Heart left ventricle (tissue), 16 donors: Measurements from ENCODE around the gene ETNK1. TPM values are rescaled to one million over a fixed set of nuclear protein-coding genes. Genes with fewer than 3 reads are reported as not detected.
"Not testable (repeated sequence)": the region's sequence is repeated elsewhere in the genome, so short reads cannot be mapped to it uniquely, and the experiment has no call there.

Source experiments
- ATAC-seq, 4 donors: fragments of 200-7000 bp; cut with Tn5 transposase; one replicate each; pipeline ENCODE4 v1.9.1; 2020 to 2022; ENCODE audit warnings: moderate library complexity in 4 of 4, mild to moderate bottlenecking in 3 of 4, moderate number of reproducible peaks in 1 of 4
- DNase-seq, 5 donors: peaks; one replicate each; pipeline ENCODE4 v3.0.0-alpha.2; 2020
- H3K27ac ChIP-seq, 12 donors: fragments of 200-600 bp; sonication (generic) in 4 of 12; one replicate each; pipeline versions ENCODE4 v1.5.0 to v1.8.0; 2016 to 2022; ENCODE audit warnings: mild to moderate bottlenecking in 2 of 12
- H3K27me3 ChIP-seq, 9 donors: fragments of 200-600 bp; sonication (generic) in 2 of 9; one replicate each; pipeline versions ENCODE4 v1.5.1 to v1.8.0; 2016 to 2022; ENCODE audit warnings: mild to moderate bottlenecking in 3 of 9
- H3K36me3 ChIP-seq, 9 donors: fragments of 200-600 bp; sonication (generic) in 2 of 9; one replicate each; pipeline versions ENCODE4 v1.5.0 to v1.8.0; 2018 to 2022; ENCODE audit warnings: mild to moderate bottlenecking in 2 of 9
- H3K4me1 ChIP-seq, 12 donors: fragments of 200-600 bp; sonication (generic) in 4 of 12; one replicate each; pipeline versions ENCODE4 v1.5.0 to v1.8.0; 2016 to 2022; ENCODE audit warnings: mild to moderate bottlenecking in 3 of 12
- H3K4me3 ChIP-seq, 12 donors: fragments of 200-600 bp; sonication (generic) in 4 of 12; one replicate each; pipeline versions ENCODE4 v1.5.0 to v1.8.0; 2017 to 2022; ENCODE audit warnings: mild to moderate bottlenecking in 9 of 12, moderate library complexity in 4 of 12
- H3K9me3 ChIP-seq, 12 donors: fragments of 200-600 bp; sonication (generic) in 4 of 12; one replicate each; pipeline versions ENCODE4 v1.5.0 to v1.8.0; 2016 to 2022; ENCODE audit warnings: mild to moderate bottlenecking in 1 of 12
- POLR2A ChIP-seq, 2 donors: fragments of 450-650 bp; IDR thresholded peaks; one replicate each; pipeline ENCODE4 v1.6.1; 2017; ENCODE audit warnings: antibody characterized with exemption in 2 of 2, mild to moderate bottlenecking in 2 of 2, moderate library complexity in 2 of 2
- WGBS, 4 donors: extraction: QIAGEN DNeasy Blood & Tissue Kit in 2 of 4; methylation state at CpG; one replicate each; pipeline versions ENCODE4 v1.1.5 to v1.1.7; 2013 to 2018; 5-methylcytosine and 5-hydroxymethylcytosine counted together
- intact Hi-C, 10 donors: fragments of 100-400 bp; cut with DNase I; formaldehyde crosslinking; loops; one replicate each; pipeline versions ENCODE4 v1.11.1 to v1.14.2; 2022
- polyA plus RNA-seq, 2 donors: library from polyadenylated mRNA; stranded (reverse); fragments of 200-250 nt; gene quantifications; one replicate each; pipeline ENCODE4 v1.2.3, GENCODE V29; 2013
- total RNA-seq, 9 donors: library from RNA; depleted of rRNA in 2 of 9; stranded (reverse); fragments of >200 nt in 2 of 9; fragmentation: NEBNext Ultra II Directional in 3 of 9; extraction: Animal tissue kit (Norgen Biotek cat#: 25700) in 3 of 9; gene quantifications; one replicate each; pipeline versions ENCODE4 v1.1.0 to v1.2.4, GENCODE V29; 2016 to 2023
- TF ChIP-seq, protein P1 (sequence below), 12 donors: fragments of 200-600 bp; sonication (generic) in 4 of 12; IDR thresholded peaks; one replicate each; pipeline versions ENCODE4 v1.5.0 to v1.8.0; 2018 to 2022; ENCODE audit warnings: antibody characterized with exemption in 12 of 12, mild to moderate bottlenecking in 5 of 12
- donor health status: ischemic (EF 13 %, LVEDD 7.1; RV severe dilation, severe dysfunction).
- donor health status: healthy with polysubstance abuse.
- donor health status: DM: no; HTN: yes; CAD: no.
- donor health status: DM: no; HTN: no; CAD: no.
- donor health status: ischemic (EF 25% LVEDD 6.9; RV normal size, moderate dysfunction).
- donor health status: ischemic (EF 25% LVEDD 5.7; RV mildly dilated, moderate dysfunction).
- donor health status: healthy.
- donor health status: DM: yes; HTN: yes; CAD: no.
- donor health status: ischemic (EF 35%, LVEDD 5.7; RV mildly dilated, moderate dysfunction).
- donor health status: nonischemic (EF 11% LVEDD 7.7; RV severe dilation, severe dysfunction).
- donor health status: DM: yes; HTN: yes; CAD: no.
- donor health status: PGD.
- donor health status: ischemic (EF 29% LVEDD 5.4; RV normal size, mild dysfunction).
- donor health status: nonischemic (EF 23%, LVEDD 6.1; RV moderate dilation, normal function).

Gene ETNK1
- total and polyA plus RNA-seq, 11 donors, result 8.3 to 40.9 (median 14.6) TPM

DNA sequence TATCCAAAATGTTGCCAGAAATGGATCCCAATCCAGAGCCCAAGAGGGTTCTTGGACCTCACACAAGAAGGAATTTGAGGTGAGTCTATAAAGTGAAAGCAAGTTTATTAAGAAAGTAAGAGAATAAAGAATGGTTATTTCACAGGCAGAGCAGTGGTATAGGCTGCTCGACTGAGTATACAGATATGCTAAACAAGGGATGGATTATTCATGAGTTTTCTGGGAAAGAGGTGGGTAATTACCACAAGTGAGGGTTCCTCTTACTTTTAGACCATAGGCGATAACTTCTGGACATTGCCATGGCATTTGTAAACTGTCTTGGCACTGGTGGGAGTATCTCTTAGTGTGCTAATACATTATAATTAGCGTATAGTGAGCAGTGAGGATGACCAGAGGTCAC is 73.6 kb downstream of the ETNK1 start:
- Histone ChIP-seq H3K27ac (no peak overlapping the region), H3K27me3 (no peaks in the 10 kb centered on the region), H3K36me3 (no peaks in the 10 kb centered on the region), H3K9me3 (peaks cover 0 to 7% (median 0%) of the 10 kb centered on the region in 12 donors), H3K4me1 (peaks cover 0 to 8% (median 0%) of the 10 kb centered on the region in 12 donors), H3K4me3 (no peak overlapping the region)
- ATAC-seq, result no peak
- WGBS, 4 donors, result 88 to 96% (median 91%) methylated on average over 3 of the region's 3 CpGs
- DNase-seq, result no peak
- intact Hi-C loops, result no loop called here
- TF ChIP-seq POLR2A (IDR thresholded peaks at IDR 0.05), result no peak
- TF ChIP-seq, protein P1, sequence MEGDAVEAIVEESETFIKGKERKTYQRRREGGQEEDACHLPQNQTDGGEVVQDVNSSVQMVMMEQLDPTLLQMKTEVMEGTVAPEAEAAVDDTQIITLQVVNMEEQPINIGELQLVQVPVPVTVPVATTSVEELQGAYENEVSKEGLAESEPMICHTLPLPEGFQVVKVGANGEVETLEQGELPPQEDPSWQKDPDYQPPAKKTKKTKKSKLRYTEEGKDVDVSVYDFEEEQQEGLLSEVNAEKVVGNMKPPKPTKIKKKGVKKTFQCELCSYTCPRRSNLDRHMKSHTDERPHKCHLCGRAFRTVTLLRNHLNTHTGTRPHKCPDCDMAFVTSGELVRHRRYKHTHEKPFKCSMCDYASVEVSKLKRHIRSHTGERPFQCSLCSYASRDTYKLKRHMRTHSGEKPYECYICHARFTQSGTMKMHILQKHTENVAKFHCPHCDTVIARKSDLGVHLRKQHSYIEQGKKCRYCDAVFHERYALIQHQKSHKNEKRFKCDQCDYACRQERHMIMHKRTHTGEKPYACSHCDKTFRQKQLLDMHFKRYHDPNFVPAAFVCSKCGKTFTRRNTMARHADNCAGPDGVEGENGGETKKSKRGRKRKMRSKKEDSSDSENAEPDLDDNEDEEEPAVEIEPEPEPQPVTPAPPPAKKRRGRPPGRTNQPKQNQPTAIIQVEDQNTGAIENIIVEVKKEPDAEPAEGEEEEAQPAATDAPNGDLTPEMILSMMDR (IDR thresholded peaks at IDR 0.05), result no peak

DNA sequence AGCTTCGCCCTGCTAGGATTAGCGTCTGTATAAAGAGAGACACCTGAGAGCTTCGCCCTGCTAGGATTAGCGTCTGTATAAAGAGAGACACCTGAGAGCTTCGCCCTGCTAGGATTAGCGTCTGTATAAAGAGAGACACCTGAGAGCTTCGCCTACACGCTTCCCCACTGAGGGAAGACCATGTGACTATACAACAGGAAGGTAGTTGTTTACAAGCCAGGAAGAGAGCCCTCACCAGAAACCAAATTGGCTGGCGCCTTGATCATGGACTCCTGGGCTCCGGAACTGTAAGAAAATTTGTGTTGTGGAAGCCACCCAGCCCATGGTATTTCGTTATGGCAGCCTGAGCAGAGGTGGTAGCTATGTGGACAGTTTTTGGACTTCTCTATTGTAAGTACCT is 74.7 kb downstream of the ETNK1 start:
- H3K9me3 ChIP-seq, intact Hi-C loops, H3K36me3 ChIP-seq, H3K27ac ChIP-seq, ATAC-seq, H3K27me3 ChIP-seq, DNase-seq, H3K4me3 ChIP-seq, H3K4me1 ChIP-seq: not testable (repeated sequence)
- WGBS, 4 donors, result 87 to 94% (median 89%) methylated on average over 10 to 11 of the region's 11 CpGs

DNA sequence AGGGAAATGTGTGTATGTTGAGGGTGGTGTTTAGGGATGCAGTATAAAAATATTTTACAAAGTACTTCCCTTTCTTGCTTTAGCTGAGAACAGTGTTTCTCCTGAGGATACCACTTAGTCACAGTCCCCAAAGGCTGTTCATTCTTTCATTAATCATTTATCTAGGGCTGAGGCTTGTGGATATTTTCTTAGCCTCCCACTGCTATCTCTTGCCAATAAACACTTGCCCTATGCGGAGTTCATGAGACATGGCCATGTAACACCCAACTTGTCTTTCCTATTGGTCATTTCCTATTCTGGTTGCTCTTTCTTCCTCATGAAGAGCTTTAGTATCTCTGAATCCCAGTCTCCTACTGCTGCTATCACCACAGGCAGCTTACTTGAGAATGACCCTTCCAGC is 75.1 kb downstream of the ETNK1 start:
- ATAC-seq, result peak in 2 of 4 donors; percentile 37 to 54
- DNase-seq, result no peak
- H3K4me1 ChIP-seq, result peaks cover 0 to 8% (median 0%) of the 10 kb centered on the region in 12 donors
- no peak overlapping the region for H3K4me3 ChIP-seq
- no peak overlapping the region for H3K27ac ChIP-seq
- H3K9me3 ChIP-seq, result peaks cover 0 to 7% (median 0%) of the 10 kb centered on the region in 12 donors
- no peak for TF ChIP-seq POLR2A (IDR thresholded peaks at IDR 0.05)
- TF ChIP-seq, protein P1 (IDR thresholded peaks at IDR 0.05), result no peak
- WGBS, 4 donors, result 33 to 56% (median 51%) methylated on average over 1 of the region's 1 CpG
- H3K36me3 ChIP-seq, result no peaks in the 10 kb centered on the region
- intact Hi-C loops, result no loop called here
- H3K27me3 ChIP-seq, result no peaks in the 10 kb centered on the region

DNA sequence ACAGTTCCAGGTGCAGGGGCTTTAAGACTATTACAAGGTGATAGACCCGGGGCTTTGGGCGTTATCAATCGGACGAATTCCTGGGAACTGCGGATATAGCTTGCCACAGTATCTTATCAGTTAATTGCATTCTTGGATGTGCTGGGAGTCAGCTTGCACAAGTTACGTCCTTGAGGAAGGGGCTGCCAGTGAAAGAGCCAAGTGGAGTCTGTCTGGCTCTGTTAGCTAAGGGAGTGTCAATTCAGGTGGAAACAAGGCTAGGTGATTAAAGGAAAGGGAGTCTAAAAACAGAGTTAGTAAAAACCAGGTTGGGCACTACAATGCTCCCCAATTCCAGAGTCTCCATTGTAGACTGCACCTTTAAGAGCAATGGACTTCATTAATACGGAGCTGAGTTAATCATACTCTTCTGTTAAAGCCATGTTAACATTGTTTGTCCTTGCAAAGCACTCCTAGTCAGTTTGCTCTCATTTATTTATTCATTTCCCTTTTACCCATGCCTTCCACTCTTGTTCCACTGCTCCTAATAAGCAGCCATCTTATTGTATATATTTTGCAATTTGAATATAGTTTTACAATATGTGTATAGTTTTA is 76.3 kb downstream of the ETNK1 start:
- H3K4me1 ChIP-seq, intact Hi-C loops: not testable (repeated sequence)
- WGBS, 4 donors, result 21 to 29% (median 24%) methylated on average over 3 to 7 of the region's 7 CpGs

DNA sequence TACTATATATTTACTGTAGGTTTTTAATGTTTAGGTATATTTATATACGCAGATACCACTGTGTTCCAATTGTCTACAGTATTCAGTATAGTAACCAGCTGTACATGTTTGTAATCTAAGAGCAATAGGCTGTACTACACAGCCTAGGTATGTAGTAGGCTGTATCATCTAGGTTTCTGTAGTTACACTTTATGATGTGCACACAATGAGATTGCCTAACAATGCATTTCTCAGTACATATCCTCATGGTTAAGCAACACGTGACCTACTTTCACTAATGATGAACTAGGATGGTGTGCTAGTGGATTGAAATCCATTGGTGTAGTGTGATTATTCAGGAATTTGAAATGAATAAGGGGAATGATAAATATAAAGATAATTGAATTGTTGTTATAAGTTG is 77.7 kb downstream of the ETNK1 start:
- no peak for TF ChIP-seq POLR2A (IDR thresholded peaks at IDR 0.05)
- TF ChIP-seq, protein P1 (IDR thresholded peaks at IDR 0.05), result no peak
- peaks cover 0 to 8% (median 0%) of the 10 kb centered on the region in 12 donors for H3K4me1 ChIP-seq
- H3K27me3 ChIP-seq, result no peaks in the 10 kb centered on the region
- intact Hi-C loops, result no loop called here
- ATAC-seq, result no peak
- H3K4me3 ChIP-seq, result no peak overlapping the region
- WGBS, 4 donors, result 66 to 97% (median 95%) methylated on average over 2 of the region's 2 CpGs
- H3K27ac ChIP-seq, result no peak overlapping the region
- H3K36me3 ChIP-seq, result no peaks in the 10 kb centered on the region
- no peak for DNase-seq
- no peaks in the 10 kb centered on the region for H3K9me3 ChIP-seq

More for the DNA sequence above, 76.3 kb downstream of the ETNK1 start:
- ATAC-seq, DNase-seq, H3K9me3 ChIP-seq, H3K4me3 ChIP-seq, H3K27ac ChIP-seq, H3K36me3 ChIP-seq, H3K27me3 ChIP-seq: not testable (repeated sequence)
